NCI-H1048 (cell line): Measurements from ENCODE around the gene MXRA5.
A peak's percentile ranks its signal among the peaks of the same experiment; 100 is the strongest.
"Not testable (repeated sequence)": the region's sequence is repeated elsewhere in the genome, so short reads cannot be mapped to it uniquely, and the experiment has no call there.

ENCODE experiments used
- DNase-seq: peaks from one replicate; lab custom pipeline; 2025; lab: John Stamatoyannopoulos, UW

MXRA5 gene, protein sequence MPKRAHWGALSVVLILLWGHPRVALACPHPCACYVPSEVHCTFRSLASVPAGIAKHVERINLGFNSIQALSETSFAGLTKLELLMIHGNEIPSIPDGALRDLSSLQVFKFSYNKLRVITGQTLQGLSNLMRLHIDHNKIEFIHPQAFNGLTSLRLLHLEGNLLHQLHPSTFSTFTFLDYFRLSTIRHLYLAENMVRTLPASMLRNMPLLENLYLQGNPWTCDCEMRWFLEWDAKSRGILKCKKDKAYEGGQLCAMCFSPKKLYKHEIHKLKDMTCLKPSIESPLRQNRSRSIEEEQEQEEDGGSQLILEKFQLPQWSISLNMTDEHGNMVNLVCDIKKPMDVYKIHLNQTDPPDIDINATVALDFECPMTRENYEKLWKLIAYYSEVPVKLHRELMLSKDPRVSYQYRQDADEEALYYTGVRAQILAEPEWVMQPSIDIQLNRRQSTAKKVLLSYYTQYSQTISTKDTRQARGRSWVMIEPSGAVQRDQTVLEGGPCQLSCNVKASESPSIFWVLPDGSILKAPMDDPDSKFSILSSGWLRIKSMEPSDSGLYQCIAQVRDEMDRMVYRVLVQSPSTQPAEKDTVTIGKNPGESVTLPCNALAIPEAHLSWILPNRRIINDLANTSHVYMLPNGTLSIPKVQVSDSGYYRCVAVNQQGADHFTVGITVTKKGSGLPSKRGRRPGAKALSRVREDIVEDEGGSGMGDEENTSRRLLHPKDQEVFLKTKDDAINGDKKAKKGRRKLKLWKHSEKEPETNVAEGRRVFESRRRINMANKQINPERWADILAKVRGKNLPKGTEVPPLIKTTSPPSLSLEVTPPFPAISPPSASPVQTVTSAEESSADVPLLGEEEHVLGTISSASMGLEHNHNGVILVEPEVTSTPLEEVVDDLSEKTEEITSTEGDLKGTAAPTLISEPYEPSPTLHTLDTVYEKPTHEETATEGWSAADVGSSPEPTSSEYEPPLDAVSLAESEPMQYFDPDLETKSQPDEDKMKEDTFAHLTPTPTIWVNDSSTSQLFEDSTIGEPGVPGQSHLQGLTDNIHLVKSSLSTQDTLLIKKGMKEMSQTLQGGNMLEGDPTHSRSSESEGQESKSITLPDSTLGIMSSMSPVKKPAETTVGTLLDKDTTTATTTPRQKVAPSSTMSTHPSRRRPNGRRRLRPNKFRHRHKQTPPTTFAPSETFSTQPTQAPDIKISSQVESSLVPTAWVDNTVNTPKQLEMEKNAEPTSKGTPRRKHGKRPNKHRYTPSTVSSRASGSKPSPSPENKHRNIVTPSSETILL (N-terminal part only)

DNA sequence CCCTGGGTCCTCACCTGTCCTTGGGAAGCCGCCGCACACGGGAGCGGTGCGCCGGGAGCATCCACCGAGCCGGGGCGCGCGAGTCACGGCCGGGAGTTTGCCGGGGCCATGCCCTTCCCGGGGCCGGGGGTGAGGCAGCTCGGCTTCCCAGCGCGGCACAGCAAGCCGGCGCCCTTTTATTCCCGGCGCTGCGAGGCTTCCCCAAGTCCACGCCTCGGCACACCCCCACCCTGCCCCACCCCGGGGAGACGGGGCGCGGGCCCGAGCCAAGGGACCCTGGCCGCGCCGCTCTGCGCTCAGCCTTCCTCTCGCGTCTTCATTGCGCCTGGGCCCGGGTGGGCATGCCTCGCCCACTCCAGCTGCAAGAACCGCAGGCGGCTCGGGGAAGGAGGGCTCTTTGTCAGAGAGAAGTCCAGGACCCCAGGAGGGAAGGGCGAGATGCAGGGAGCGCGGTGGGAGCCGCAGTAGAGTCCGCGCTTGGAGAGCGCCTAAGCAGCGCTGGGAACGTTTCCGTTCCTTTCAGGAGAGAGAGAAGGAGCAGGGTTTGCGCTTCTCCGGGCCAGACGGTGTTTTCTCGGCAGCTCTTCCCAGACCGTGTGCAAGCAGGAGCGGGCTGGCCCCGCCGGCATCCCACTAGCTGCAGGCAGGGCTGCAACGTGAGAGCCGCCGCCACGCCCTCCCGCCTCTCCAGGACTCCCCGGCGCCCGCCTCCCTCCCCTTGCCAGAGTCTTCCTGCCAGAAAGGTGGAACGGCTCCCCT is at the start of gene MXRA5:
Gene MXRA5 (minus strand): TSS at position 152 of the 759 bp plus-strand sequence. CDS start 2,819 bp downstream, outside the sequence.
- DNase-seq, result no peak

DNA sequence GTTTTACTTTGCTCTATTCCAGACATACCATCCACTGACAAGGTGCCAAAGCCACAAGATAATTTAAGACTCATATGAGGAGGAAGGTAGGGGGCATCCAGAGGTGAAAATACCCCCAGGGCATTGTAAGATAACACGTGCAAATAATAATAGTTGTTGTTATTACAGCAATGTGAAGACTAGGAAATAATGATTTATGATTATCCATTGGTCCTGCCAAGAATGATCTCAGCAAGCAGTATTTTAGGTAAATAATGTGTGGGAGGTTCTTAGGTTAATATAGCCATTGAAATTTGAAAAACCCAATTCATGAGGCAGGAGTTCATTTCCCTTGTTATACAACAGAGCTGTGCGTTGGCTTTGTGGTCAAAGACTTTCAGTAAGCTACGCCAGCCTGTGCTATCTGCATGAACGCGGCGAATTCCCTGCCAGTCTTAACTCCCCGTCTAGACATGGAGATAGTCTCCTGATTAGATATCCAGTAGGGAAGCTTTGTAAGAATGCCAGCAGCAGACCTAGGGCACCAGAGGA is 47.2 kb upstream of the MXRA5 start:
- peak; percentile 9 for DNase-seq

DNA sequence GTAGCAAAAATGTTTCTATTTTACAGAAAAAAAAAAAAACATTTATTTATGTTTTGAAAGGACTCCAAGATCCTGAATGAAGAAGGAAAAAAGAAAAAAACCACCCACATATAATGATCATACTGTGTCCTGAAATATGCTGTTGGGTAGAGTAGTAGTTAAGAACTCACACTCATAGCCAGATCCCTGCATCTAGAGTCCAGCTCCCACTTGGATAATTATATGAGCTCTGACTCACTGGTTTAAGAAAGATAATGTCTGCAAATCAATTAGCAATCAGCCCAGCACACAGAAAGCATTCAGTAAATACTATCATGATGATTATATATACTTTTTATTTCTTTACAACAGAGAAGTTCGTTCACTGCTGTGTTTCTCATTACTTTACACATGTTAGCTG is 46.7 kb upstream of the MXRA5 start:
- DNase-seq, result no peak

DNA sequence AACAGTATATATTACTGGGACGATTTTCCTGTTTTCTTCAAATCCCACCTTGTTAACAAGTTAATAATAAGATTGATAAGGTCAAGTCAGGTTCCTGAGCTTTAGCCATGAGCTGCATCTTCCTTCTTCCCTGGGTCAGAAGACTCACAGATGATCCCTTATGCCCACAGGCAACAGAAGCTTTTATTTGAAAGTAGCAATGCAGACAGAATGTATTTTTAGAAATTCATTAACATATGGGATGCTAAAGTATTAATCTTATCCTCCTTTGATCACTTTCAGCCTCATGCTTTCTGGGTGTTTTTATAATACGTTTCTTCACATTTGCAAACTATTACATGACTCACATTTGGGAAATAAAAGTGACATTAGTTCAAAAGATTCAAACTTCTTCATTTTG is 42.0 kb upstream of the MXRA5 start:
- DNase-seq, result no peak

DNA sequence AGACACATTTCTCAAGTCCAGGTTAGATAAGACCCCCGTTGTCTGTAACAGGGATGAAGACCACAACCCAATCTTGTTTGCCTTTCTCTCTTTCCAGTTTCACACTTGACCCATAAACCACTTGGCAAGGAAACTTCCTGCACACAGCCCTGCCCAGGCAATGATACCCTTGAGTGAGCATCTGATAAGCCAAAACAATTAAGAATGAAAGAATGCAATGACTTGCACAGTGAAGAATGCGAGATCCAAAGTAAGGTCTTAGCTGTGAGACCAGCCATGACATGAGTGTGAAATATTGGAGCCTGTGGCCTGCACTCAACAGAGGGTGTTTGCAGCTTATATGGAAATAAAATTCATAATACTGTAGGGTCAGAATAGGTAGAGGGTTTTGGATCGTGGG is 37.9 kb upstream of the MXRA5 start:
- no peak for DNase-seq

DNA sequence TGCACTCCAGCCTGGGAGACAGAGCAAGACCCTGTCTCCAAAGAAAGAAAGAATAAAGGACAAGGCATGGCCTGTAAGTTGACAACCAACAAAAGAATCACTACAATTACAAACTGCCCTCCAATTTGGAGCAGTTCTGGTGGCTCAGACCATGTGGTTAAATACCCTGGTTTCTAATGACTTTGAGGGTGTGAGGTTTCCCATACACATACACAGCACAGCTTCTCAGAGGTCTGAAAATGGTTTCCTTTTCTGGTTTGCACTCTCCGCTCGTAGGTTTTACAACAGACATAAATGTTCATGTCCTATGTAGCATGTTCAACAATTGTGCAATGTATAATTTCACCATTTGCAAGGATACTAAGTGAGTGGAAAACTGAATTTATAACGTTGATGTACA is 34.2 kb upstream of the MXRA5 start:
- DNase-seq, result no peak

DNA sequence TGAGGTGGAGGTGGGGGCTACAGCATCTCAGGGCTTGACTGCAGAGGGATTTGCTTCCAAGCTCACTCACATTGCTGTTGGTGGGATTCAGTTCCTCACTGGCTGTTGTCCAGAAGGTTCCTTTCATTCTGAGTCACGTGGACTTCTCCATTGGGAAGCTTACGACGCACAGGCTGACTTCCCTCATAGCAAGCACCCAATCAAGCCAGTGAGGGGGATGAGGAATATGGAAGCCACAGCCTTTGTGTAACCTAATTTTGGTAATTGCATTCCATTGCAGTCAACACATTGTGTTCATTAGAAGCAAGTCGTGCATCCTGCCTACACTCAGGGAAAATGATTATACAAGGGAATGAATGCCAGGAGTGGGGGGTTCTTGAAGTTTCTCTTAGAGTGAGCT is 32.7 kb upstream of the MXRA5 start:
- DNase-seq, result no peak

DNA sequence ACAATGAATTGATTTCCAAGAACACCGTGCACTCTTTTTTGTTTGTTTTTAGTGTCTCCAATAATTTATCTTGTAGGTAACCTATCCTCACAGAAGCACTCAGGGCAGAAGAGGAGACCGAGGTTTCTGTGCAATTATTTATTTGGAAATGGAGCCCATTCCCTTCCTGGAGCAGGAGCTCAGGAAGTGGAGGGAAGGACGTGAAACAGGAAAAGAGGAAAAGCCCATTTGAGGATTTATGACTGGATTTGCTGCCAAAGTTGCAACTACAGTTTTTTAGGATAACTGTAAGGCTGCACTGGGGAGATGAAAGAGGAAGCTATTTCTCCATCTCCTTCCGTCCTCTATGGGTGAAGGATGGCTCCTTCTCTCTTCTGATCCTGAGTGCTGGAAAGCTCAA is 31.7 kb upstream of the MXRA5 start:
- DNase-seq, result no peak

DNA sequence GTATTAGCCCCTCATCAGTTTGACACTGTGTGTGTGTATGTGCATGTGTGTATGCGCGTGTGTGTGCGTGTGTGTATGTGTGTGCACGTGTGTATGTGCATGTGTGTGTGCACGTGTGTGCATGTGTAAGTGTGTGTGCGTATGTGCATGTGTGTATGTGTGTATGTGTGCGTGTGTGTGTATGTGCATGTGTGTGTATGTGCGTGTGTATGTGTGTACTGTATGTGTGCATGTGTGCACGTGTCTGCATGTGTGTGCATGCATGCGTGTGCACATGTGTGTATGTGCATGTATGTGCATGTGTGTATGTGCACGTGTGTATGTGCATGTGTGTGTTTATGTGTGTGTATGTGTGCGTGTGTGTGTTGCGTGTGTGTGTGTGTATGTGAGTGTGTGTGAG is 31.1 kb upstream of the MXRA5 start:
- DNase-seq, result no peak

DNA sequence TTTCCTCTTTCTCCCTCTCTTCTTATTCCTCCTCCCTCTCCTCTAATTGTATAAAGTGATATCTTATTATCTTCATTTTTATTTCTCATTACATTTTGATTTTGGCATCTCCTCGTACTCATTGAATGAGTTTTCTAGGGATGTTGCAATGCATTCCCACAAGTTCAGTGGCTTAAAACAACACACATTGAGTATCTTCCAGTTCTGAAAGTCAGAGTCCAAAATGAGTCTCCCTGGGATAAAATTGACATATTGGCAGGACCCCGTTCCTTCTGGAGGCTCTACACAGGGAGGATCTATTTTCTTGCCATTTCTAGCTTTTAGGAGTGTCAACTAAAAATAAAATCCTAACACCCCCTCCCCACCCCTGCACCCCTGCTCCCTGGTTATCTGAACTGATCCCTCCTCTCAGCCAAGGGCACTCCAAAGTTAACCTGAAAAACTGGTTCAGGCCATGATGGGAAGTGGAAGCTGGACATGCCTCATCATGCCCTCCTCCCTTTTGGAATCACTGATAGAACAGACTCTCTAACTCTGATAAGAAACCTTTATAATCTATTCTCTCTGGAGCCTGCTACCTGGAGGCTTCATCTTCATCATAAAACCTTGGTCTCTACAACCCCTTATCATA is 29.5 kb upstream of the MXRA5 start:
- not testable (repeated sequence) for DNase-seq

DNA sequence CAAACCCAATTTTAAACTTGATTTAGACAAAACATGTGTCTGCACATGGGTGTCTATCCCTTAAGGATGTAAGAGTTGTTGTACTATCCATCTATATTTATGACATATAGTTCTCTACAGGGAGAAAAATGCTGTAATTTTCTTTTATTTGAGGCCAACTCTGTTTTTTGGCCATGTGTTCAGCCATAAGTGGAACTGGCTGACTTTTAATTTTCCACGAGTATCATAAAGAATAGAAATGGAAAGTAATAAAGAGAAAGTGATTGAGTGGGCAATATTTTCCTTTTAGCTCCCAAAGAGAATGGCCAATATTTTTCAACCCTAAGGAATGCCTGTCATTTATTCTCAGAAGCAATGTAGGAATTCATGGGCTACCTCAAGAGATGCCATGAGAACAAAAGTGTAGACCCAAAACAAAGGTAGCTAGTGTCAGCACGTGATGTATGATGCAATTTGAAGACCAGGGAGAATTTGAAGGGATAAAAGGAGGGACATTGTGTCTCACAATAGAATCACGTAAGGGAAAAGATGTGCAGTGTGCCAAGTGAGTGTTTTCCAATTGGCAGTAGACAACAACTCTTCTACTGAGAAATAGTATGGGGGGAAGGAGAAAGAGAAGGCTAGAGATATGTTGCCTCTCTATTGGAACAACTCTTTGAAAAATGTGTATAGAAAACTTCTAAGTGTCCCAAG is 27.8 kb upstream of the MXRA5 start:
- DNase-seq, result no peak

DNA sequence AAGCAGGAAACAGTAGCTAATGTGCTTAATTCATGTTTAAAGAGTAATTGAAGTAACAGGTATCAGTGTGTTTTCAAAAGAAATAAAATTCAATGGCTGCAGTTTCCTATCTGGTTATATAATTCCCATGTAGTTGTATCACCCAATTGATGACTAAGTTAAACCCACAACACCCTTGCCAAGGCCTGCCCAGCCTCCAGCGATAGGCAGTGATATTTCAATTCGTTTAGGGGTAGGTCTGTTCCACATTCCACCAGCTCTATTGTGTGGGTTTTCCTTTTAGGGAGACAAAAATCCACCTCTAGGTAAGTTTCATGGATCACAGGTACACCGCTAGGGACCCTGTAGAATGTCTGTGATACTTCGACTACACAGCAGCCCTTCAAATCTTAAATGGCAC is 24.7 kb upstream of the MXRA5 start:
- no peak for DNase-seq

DNA sequence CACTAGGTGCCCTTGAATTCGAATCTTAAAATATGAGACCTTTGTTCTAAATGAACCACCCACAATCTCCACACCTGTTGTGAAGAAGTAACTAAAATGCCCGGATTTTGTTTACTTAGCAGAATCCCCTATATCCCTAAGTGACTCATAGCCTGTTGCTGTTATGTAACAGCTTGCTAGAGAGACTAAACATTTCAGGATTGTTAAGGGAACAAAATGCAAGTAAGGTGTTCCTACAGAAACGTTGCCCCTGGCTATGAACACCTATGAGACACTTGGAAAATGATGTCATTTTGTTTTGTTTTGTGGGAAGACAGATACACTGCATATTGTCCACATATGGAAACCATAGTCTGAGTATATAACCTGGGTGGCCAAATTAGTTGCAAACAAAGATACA is 24.2 kb upstream of the MXRA5 start:
- DNase-seq, result no peak

DNA sequence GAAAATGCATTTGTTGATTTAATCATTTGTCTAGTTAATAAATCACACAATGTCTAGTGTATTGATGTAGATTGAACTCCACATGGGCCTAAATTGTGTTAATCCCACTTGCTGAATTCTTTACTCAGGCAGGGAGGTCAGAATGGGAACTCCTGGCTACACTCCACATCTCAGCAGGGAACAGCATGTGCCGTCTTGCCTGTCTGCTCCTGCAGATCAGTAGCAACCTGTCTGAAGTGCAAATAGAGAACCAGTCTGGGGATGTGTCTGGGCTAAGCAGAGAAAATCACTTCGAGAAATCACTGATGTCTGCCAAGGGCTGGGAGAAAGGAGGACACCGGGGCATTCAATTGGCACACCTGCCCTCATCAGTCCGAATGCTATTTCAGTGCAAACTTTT is 16.5 kb upstream of the MXRA5 start:
- no peak for DNase-seq

DNA sequence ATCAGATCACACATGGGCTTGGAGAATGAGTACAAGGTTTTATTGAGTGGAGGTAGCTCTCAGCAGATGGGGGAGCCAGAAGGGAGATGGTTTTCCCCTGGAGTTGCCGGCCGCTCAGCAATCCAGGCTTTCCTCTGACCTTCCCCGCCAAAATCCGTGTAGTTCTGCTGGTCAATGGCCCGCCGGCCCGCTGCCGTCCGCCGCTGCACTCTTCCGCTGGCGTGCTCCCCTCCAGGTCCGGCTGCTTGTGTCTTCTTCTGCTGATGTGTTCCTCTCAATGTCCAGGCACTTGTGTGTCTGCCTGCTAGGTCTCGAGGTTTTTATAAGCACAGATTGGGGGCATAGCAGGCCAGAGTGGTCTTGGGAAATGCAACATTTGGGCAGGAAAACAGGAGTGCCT is 14.4 kb upstream of the MXRA5 start:
- no peak for DNase-seq

DNA sequence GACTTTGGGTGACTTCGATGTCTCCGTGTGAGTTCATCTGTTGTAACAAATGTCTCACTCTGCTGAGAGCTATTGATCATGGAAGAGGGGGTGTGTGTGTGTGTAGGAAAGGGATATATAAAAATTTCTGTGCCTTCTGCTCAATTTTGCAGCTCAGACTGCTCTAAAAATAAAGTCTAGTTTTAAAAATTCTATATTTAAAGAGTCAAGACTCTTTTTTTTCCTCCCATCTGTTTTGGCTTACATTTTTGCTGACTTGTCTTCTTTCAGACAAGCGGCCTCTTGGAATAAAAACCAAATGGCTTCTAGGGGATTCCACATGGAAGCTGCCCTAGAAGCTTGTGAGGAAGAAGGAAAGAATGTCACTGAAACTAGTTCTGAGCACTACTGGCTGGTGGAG is 6.3 kb upstream of the MXRA5 start:
- not testable (repeated sequence) for DNase-seq

DNA sequence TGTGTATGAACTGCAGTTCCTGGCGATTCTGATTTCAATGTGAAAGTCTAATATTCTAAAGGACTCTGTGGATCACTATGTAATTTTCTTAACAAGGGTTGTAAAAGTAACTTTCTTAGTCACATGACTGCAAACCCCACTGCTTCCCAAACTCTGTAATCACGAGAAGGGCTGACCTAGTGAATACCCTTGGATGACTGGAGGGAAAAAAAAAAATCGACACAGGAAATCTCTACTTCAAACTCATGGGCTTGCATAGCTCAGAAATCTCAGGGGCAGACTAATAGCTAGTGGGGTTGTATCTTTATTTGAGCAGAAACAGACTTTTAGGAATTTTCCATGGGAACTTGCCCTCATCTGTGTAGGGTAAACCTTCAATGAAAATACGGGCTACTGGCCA is 4.8 kb upstream of the MXRA5 start:
- no peak for DNase-seq

DNA sequence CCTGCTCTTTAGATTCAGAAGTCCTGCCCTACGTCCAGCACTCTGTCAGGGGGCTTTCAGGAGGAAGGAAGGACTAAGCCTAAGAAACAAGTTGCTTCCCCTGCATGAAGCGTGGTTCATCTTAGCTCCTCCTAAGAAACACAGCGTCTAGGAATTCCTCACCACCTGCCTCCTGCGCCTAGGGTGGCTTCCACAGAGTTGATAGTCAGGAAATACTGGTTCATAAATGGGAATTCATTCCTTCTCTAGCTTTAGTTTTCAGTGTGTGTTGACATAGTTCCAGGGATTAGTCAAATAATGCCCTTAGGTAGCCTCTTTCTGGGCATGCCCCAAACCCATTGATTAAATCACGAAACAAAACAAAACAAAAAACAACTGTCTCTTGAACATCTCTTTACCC is 1.7 kb upstream of the MXRA5 start:
- no peak for DNase-seq

DNA sequence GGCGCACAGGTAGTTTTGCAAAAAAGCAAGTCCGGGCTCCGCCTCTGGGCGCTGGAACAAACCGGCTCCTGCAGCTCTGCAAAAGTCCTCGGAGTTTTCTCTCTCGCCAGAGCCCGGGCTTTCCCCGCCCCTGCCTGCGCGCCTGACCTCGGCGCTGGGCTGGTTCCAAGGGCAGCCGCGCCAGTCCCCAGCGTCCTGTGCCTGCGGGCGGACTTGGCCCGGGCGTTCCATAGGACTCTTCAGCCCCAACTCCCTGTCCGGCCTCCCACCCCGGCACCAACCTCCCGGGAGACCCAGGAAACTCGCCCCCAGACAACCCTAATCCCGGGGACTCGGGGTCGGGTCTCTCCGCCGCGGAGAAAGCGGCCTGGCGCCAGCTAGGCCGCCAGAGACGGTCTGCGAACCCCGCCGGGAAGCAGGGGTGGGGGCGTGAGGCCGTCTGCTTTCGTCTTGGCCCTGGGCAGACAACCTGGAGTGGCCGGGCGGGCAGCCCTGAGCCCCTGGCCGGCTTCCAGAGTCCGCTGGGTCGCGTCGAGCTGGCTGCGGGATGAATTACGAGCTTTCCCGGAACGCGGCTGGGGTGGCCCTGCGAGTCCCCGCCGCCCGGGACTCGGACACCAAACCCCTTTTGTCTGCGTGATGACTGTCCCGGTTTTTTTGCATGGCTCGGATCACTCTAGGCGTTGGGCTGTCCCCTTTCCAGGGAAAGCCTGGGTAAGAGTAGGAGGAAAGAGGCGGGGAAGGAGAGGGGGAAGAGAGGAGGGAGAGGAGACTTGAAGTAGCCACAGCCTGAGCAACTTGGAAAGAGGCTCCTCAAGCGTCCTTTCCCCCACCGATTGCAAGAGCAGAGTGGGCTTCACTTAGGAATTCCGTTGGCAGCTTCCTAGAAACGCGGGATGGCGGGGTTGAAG is 916 bp downstream of the MXRA5 start:
- DNase-seq, result no peak
